ENCODE results near the gene HSPA1A.
A peak's percentile ranks its signal among the peaks of the same experiment; 100 is the strongest.
"Not testable (repeated sequence)": the region's sequence is repeated elsewhere in the genome, so short reads cannot be mapped to it uniquely, and the experiment has no call there.

The HSPA1A gene

DNA sequence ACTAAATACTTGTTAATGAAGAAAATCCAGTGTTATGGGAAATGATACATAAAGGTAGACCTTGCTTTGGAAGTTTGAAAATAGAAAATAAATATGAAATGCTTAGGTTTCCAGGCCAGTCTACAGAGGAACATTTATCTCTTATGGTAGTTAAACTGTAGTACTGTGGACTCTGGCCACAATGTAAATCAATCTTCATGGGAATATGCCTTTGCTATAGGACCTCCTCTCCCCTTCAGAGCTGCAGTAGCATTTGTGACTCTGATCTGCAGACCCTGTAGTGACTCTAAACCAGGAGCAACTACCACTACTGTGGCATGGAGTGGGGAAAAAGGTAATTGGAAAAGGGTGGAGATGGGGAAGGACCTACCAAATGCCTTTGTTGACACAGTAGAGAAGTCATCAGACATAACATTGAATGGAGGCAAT lies 4.5 kb downstream of the HSPA1A start:
- H3K36me3 Mint-ChIP-seq (ENCODE audit: low read depth) = peaks cover 22% of the 10 kb centered on the region
- H3K27me3 Mint-ChIP-seq (ENCODE audit: low read depth, poor library complexity) = peaks cover 9% of the 10 kb centered on the region
- peaks cover 48% of the 10 kb centered on the region for H3K4me1 Mint-ChIP-seq
- TF ChIP-seq, protein P1, sequence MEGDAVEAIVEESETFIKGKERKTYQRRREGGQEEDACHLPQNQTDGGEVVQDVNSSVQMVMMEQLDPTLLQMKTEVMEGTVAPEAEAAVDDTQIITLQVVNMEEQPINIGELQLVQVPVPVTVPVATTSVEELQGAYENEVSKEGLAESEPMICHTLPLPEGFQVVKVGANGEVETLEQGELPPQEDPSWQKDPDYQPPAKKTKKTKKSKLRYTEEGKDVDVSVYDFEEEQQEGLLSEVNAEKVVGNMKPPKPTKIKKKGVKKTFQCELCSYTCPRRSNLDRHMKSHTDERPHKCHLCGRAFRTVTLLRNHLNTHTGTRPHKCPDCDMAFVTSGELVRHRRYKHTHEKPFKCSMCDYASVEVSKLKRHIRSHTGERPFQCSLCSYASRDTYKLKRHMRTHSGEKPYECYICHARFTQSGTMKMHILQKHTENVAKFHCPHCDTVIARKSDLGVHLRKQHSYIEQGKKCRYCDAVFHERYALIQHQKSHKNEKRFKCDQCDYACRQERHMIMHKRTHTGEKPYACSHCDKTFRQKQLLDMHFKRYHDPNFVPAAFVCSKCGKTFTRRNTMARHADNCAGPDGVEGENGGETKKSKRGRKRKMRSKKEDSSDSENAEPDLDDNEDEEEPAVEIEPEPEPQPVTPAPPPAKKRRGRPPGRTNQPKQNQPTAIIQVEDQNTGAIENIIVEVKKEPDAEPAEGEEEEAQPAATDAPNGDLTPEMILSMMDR (IDR thresholded peaks at IDR 0.05) = no peak
- no peak for DNase-seq
- H3K9me3 Mint-ChIP-seq = peaks cover 33% of the 10 kb centered on the region
- peak overlapping the region; percentile 26 for H3K4me3 Mint-ChIP-seq
- peak overlapping the region; percentile 44 for H3K27ac Mint-ChIP-seq

DNA sequence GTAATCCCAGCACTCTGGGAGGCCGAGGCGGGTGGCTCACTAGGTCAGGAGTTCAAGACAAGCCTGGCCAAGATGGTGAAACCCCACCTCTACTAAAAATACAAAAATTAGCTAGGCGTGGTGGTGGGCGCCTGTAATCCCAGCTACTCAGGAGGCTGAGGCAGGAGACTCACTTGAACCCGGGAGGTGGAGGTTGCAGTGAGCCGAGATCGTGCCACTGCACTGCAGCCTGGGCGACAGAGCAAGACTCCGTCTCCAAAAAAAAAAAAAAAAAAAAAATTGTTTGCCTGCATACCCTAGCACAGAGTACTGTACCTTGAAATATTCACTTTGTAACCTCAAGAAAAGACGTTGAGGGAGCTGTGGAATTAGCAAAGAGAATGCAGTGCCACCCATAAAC lies 5.1 kb downstream of the HSPA1A start:
- Mint-ChIP-seq H3K4me3 (peak overlapping the region; percentile 87), H3K4me1 (peaks cover 48% of the 10 kb centered on the region), H3K9me3 (peaks cover 28% of the 10 kb centered on the region), H3K36me3 (ENCODE audit: low read depth) (peaks cover 19% of the 10 kb centered on the region)
- not testable (repeated sequence) for H3K27me3 Mint-ChIP-seq (ENCODE audit: low read depth, poor library complexity); DNase-seq; H3K27ac Mint-ChIP-seq

DNA sequence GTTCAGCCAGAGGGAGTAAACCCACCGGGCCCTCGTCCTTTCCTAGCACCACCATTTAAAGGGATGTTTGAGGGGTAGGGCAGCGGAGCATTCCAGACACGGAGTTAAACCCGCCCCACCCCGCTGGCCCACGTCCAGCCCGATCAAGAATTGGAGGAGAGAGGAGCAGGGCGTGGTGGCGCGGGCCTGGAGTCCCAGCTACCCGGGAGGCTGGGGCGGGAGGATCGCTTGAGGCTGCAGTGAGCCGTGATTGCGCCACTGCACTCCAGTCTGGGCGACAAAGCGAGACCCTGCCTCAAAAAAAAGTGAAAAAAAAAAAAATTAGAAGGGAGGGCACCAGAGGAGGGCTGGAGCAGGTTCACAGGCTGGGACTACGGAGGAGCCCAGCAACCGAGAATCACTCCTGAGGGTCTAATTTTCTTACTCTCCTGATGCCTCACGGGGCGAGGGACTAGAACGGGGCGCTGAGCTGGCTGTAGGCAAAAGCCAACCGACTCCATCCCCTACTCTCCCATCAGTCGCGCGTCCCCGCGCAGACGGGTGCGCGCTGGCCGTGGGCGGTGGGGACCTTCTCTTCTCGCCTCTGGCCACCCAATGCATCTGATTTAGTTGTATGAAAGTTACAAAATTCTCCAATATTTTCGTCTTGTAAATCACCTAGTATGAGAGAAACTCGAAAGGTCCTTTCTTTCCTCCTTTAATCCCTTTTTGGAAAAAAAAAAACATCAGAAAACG lies 6.1 kb downstream of the HSPA1A start:
- Mint-ChIP-seq H3K27me3 (ENCODE audit: low read depth, poor library complexity) (peaks cover 9% of the 10 kb centered on the region), H3K4me1 (peaks cover 53% of the 10 kb centered on the region), H3K4me3 (peak overlapping the region; percentile 87), H3K36me3 (ENCODE audit: low read depth) (peaks cover 16% of the 10 kb centered on the region), H3K9me3 (peaks cover 25% of the 10 kb centered on the region), H3K27ac (peak overlapping the region; percentile 94)
- TF ChIP-seq, protein P1 (IDR thresholded peaks at IDR 0.05) = no peak
- peak; percentile 58 for DNase-seq

DNA sequence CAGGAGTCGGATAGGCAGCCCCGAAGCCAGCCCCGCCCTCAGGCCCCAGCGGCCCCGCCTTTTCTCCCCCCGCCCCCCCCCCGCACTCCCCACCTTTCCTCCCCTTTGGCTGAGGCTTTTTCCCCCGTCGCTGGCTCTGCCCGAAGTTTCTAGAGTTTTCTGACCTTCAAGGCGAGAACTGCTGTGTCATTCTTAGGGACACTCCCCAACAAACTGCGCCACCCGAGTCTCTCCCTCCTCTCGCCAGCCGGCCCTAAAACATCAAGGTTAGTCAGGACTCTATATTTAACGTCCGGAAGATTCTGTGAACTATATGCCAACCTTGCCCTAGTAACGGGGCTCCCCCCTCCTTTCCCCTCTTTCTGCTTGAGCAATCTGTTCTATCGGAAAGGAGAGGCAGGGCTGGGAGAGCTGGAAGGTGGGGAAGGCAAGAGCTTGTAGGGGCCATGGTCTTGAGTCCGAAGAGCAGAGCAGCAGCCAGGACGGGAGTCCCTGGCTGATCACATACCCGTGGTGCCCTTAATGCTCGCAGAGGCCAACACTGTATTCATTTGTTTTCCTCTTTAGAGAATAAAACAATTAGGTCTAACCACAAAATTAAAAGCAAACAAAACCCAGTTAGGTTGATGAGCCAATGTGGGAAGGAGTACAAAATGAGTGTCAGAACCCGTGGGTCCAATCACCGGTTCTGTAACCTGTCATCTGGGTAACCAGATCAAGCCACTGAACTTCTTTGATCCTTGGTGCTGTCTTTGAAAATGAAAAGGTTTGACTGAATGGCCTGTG lies 6.9 kb downstream of the HSPA1A start:
- H3K36me3 Mint-ChIP-seq (ENCODE audit: low read depth) = peaks cover 16% of the 10 kb centered on the region
- H3K27ac Mint-ChIP-seq = peak overlapping the region; percentile 95
- H3K27me3 Mint-ChIP-seq (ENCODE audit: low read depth, poor library complexity) = peaks cover 9% of the 10 kb centered on the region
- TF ChIP-seq, protein P1 (IDR thresholded peaks at IDR 0.05) = no peak
- peaks cover 60% of the 10 kb centered on the region for H3K4me1 Mint-ChIP-seq
- H3K4me3 Mint-ChIP-seq = peak overlapping the region; percentile 87
- peak; percentile 55 for DNase-seq
- peaks cover 25% of the 10 kb centered on the region for H3K9me3 Mint-ChIP-seq

DNA sequence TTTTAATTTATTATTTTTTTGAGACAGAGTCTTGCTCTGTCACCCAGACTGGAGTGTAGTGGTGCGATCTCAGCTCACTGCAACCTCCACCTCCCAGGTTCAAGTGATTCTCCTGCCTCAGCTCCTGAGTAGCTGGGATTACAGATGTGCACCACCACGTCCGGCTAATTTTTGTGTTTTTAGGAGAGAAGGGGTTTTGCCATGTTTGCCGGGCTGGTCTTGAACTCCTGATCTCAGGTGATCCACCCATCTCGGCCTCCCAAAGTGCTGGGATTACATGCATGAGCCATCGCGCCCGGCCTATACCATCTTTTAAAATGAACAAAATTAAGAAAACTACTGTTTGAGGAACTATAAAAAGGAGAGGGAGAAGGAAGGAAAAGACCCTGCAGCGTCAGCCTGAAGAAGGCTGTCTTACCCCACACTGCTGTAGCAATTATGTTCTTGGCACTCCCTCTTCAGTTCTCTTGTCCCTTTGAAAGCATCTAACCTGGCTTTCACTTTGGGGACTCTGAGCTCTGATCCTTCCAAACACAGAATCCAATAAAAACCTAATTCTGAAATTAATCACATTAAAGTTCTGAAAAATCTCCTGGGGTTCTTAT lies 8.4 kb downstream of the HSPA1A start:
- not testable (repeated sequence) for H3K36me3 Mint-ChIP-seq (ENCODE audit: low read depth); DNase-seq; H3K4me3 Mint-ChIP-seq; H3K27me3 Mint-ChIP-seq (ENCODE audit: low read depth, poor library complexity); H3K27ac Mint-ChIP-seq
- peaks cover 55% of the 10 kb centered on the region for H3K4me1 Mint-ChIP-seq
- peaks cover 11% of the 10 kb centered on the region for H3K9me3 Mint-ChIP-seq

DNA sequence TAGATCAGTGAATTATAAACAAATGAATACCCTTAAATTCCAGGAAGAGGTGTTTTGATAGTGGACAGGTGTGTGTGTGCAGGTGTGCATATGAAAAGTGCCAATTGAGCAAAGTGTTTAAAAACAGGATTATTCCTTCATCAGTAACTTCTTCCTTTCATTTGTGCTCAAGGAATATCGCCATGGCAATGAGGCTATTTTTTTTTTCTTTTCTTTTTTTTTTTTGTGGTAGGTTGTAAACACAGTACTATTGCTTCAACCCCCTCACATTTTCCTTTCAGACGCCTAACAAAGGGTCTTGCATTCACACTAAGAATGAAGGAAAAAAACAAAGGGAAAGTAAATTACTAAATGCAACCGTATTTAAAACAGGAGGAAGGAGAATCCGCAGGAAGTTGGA lies 10.2 kb downstream of the HSPA1A start:
- Mint-ChIP-seq H3K36me3 (ENCODE audit: low read depth) (peaks cover 7% of the 10 kb centered on the region), H3K9me3 (peaks cover 5% of the 10 kb centered on the region), H3K27ac (no peak overlapping the region), H3K4me3 (peak overlapping the region; percentile 92), H3K4me1 (peaks cover 60% of the 10 kb centered on the region), H3K27me3 (ENCODE audit: low read depth, poor library complexity) (peaks cover 4% of the 10 kb centered on the region)
- DNase-seq = no peak
- TF ChIP-seq, protein P1 (IDR thresholded peaks at IDR 0.05) = no peak
